8988T (cell line): Measurements from ENCODE around the gene MYO1H.
"Not testable (repeated sequence)": the region's sequence is repeated elsewhere in the genome, so short reads cannot be mapped to it uniquely, and the experiment has no call there.

Experiments
- DNase-seq: peaks from one replicate; pipeline ENCODE4 v3.0.0; 2011

Gene MYO1H

GRCh38 chr12:109347589-109347988 lies at the start of gene MYO1H:
TSS of gene MYO1H (plus strand) at chr12:109347900. CDS start at chr12:109347961, 61 bp downstream.
- DNase-seq: no peak

DNA sequence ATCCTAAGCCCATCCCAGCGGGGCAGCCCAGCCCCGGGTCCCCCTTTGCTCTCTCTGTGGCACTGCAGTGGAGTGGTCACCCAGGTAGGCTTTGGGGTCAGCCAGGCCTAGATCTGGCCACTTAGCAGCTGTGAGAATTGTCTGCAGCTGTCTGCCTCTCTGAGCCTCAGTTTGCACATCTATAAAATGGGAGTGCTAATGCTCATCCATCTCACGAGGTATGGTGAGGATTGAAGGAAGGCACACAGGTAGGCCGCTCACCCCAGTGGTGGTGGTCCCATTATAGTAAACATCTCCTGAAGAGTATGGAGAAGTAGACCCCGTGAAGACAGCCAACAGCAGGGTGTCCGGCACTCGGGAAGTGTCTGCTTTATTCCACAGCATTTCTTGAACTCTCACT lies 47.9 kb upstream of the MYO1H start:
- DNase-seq: no peak

DNA sequence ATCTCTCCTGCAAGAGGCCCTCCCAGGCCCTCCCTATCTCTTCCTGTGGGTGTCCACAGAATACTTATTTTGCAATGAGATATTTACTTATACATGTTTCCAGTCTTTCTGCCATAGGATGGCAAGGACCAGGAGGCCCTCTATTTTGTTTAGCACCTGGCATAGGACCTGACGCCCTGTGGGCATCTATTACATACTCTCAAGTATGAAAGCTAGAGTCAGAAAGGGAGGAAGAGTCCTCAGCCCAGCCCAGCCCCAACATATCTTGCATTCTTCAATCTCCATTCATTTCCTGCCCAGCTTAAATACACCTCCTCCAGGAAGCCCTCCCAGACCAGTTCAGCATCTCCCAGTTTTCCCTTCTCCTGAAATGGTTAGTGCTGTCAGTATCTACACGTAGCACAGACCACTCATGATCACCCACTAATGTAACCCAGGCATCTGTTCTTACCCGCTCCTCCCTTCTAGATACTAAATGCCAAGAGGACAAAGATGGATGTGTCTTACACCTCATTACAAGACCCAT lies 46.0 kb upstream of the MYO1H start:
- DNase-seq: no peak

GRCh38 chr12:109302358-109302757 lies 45.3 kb upstream of the MYO1H start:
- no peak for DNase-seq

GRCh38 chr12:109302770-109303169 lies 44.9 kb upstream of the MYO1H start:
- DNase-seq: no peak

GRCh38 chr12:109304485-109304884 lies 43.2 kb upstream of the MYO1H start:
- DNase-seq: no peak

DNA sequence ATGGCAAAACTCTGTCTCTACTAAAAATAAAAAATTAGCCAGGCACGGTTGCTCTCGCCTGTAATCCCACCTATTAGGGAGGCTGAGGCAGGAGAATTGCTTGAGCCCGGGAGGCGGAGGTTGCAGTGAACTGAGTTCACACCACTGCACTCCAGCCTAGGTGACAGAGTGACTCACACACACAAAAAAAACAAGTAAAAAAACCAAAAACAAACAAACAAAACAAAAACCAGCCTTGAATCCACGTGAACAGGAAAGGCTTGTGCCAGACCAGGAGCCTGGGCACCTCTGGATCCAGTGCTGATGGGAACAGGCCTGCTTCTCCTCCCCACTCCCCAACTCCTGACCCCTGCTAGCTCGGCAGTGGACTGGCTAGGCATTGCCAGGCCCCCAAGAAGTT lies 42.2 kb upstream of the MYO1H start:
- no peak for DNase-seq

DNA sequence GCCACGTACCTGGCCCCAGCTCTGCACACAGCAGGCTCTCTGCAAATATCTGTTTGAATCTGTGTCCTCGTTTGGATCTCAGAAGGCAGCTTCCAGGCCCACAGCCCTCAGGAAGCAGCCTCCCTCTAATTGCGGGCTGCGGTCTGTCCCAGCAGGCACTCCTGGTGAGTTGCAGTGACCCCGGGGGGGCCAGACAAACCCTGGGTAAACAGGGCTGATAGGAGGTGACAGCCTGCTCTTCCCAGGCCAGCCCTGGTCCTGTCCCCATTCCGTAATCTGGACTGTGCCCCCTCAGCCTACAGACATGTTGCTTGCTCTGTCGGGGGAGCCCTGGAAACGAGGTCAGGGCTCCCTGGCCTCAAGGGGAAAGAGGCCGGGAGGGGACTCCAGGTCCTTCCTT lies 40.6 kb upstream of the MYO1H start:
- DNase-seq: no peak

DNA sequence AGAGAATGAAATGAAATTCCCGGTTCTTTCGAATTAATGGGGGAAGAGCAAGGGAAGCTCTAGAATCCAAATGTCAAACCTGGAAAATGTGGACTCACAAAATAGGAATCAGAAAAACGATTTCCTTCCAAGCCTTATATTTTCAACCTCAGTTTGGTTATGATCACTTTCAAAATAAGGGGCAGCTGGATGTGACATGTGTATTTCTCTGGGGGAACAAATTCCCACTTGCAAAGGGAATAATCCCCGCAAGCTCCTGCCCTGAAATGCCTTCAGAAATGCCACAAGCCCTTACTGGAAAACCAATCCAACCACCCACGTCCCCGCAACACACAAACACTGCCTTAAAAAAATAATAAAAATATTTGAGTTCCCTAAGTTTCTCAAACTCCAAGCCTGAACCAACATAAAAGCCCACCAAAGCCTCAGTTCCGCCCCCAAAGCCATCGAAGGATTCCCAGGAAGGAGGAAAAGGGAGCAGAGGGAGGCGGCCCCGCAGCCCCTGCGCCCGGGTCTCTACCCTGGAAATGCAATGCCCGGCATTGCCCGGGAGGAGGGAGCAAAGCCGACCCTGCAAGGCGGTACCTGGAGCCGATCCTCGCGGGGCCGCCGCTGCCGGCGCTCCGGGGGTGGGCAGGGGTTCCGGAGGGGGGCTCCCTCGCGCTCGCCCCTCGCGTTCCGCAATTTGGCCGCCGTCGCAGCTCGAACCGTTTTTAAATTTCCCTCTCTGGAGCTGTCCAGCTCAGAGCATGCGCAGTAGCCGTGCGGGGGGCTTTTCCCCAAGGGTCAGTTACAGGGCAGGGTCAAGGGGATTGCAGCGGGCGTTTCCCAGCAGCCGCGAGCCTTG lies 38.9 kb upstream of the MYO1H start, which contains the start of gene FOXN4:
Gene FOXN4 (minus strand): TSS at position 751 of the 847 bp plus-strand sequence. CDS start 963 bp downstream, outside the sequence.
- DNase-seq: no peak

GRCh38 chr12:109309381-109310246 lies 38.1 kb upstream of the MYO1H start:
- DNase-seq: no peak

DNA sequence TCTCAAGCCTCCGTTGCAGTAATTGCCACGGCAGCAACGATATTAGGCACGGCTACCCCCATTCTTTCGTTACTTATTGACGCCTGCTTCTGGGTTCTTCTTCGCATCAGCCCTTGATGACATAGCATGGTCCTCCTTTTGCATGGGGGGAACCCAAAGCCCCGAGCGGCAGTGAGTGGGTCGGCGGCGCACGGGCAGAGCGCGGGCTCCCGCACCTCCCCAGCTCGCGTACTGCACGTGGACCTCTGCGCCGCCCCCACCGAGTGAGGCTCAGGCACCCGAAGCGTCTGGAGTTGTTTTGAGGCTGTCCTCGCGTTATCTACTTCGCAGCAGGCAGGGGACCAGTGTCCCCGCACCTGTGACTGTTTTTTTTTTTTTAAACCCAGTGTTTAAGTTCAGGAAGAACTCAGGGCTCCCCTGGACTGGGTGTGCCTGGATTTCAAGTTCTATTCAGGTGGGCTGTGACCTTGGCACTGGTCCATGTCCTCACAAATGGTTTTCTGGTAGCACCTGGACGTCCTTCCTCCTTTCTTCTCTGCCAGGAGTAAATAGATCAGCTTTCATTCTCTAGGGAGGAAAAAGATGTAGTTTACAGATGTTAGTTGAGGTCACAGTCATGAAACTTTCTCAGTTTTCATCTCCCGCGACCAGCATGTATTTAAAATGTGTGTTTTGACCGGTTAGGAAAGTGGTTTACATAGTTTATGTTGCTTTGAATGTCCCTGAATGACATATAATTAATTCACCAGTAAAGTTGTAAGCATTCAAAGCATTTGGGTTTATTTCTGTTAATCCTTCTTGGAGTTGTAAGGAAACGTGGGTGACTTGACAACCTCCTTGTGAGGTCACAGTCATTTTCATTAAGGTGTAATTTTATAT lies 37.2 kb upstream of the MYO1H start:
- DNase-seq: no peak

DNA sequence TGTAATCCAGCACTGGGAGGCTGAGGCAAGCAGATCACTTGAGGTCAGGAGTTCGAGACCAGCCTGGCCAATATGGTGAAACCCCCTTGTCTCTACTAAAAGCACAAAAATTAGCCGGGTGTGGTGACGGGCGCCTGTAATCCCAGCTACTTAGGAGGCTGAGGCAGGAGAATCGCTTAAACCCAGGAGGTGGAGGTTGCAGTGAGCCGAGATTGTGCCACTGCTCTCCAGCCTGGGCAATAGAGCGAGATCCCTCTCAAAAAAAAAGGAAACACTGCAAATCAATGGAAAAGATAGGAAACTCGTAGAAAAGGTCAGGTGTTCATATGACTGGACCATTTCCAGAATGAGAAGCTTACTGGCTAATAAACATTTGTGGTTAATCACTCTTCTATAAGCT lies 26.4 kb upstream of the MYO1H start:
- DNase-seq: not testable (repeated sequence)

DNA sequence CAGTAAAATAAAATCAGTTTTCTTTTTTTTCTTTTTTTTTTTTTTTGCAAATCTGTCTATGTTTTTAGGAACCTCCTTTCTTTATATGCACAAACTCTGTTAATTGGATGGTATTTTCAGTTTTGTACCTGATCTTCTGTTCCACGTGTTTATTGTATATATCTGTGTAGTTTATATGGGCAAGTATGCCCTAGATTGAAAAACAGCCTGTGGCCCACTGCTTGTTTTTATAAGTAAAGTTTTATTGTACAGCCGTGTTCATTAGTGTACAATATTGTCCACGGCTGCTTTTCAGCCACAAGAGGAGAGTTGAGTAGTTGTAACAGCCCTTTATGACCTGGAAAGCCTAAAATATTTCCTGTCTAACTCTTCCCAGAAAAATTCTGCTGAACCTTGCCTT lies 18.7 kb upstream of the MYO1H start:
- no peak for DNase-seq

DNA sequence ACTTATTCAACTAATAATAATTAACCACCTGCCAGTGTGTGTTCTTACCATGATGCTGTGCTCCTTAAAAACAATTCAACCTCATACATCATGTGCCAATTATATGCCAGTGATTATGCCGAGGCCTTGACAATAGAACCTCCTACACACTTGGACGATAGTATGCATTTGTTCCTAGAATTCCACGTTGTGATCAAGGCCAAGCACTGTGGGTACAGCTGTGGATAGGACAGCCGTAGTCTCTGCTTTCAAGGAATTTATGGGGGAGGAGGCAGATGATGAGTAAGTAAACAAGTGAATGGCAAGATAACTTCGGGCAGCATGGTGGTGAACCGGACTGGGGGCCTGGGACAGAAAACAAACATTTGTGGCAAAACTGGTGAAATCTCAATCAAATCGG lies 18.0 kb upstream of the MYO1H start:
- DNase-seq: no peak

DNA sequence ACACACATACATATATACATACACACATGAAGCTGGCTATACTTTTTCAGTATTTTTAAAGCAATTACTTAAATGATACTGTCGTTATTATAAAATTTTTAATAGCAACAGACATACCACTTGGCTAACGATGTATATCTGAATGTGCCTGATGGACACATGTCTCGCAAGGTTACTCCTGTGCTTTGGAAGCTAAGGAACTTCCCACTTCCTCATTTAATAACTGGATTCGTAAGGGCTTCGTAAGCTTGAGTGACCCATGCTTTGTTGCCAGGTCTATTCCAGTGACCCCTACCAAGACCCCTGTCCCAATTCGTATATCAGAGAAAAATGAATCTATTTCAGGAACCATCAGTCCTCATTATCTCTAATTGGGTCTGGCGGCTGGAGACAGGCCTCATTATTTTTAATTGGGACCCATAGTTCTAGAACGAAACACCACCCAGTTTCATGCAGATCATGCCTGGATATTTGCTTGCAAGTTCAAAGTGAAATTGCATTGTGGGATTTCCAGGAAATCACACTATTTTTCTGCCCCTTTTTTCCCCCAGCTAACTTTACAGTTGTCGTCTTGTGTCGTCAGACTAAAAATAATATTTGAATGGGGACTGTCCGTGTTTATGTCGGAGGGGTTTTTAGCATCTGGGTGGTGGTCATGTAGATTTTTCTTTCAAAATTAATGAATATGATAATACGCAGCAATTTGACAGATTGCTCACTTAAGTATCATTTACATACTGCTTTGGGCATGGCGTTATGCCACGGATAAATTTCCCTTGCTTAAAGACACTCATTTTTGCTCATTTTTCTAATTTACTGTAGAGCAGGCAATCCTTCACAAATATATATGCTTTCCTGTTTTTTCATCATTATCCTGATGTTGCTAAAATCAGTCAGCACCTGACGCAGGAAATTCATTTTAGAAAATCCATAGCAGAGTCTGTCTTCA lies 17.1 kb upstream of the MYO1H start:
- no peak for DNase-seq

DNA sequence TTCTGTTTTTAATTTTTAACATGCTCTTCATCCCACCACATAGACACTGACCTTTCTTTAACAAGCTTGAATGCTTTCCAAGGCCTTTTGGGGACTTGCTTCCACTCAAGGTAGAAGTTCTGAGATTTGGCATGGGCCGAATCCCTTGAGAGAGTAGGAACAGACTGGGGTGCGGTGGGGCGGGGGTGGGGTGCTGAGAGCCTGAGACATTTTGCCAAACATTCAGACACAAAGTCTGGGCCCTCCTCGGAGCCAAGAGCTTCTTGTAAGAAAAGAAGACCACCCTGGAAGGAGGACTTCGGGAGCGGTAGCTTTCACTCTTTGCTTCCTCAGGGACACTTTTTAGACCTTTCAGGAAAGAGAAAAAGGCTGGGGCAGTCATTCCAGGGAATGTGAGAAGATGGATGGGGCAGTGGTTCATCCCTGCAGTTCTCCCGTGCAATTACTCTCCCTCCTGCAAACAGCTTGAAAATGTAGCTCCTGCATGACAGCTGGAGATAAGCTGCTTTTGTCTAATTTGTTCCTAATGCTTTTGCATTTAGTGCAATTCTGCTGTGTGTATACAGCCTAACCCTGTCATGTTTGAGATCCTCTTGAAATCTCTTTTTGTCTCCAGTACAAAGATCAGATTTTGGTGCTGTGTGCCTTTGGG lies 16.3 kb upstream of the MYO1H start:
- no peak for DNase-seq

GRCh38 chr12:109334887-109335286 lies 12.8 kb upstream of the MYO1H start:
- no peak for DNase-seq

GRCh38 chr12:109336593-109336992 lies 11.1 kb upstream of the MYO1H start:
- DNase-seq: no peak

DNA sequence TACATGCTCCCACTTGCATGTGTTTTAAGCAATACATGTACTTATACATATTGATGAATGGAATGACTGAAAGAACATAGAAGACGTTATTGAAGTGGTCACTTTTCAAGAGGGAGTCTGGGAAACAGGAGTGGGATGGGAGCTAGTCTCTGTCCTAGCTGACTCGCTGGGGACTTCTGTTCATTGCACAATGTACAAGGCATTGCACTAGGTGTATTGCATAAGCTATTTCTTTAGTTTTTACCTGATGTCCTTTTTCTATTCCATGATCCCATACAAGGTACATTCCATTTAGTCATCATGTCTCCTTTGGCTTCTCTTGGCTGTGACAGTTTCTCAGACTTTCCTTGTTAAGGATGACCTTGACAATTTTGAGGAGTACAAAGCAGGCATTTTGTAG lies 4.0 kb upstream of the MYO1H start:
- DNase-seq: no peak

DNA sequence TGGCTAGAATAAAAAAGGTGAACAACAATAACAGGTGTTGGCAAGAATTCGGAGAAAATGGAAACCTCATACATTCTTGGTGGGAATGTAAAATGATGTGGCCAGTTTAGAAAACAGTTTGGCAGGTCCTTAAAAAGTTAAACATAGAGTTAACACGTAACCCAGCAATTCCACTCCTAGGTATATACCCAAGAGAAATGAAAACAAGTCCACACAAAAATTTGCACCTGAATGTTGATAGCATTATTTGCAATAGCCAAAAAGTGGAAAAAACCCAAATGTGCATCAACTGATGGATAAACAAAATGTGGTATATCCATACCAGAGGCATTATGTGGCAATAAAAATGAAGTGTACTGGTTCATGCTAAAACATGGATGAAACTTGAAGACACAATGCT lies 2.3 kb upstream of the MYO1H start:
- DNase-seq: no peak

DNA sequence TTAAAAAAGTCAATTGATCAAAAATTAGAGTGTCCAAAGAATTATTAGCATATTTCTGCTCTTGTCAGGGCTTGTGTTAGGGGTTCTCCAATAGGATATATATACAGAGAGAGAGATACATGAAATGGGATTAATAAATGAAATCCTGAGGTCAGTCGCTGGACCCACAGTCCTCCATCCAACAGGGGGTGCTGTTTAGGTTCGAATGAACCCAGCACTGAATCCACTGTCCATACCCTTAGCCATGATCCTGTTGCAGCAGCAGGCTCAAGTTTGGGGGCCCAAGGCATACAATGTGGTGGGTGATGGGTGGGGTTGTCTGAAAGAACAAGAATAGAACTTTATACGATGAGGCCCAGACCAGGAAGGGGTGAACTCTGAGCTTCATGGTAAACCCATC lies 780 bp upstream of the MYO1H start:
- DNase-seq: no peak
